KOPT-K1 (cell line): ENCODE results near the gene TNFRSF4.

Experiments used
- H3K27ac ChIP-seq: fragments of 200-600 bp; sonication (generic); 2 replicates; pipeline ENCODE4 v1.5.1; 2016; ENCODE audit warnings: antibody characterized with exemption, mild to moderate bottlenecking, low read depth, low read length; ENCODE audit not compliant: poor library complexity, severe bottlenecking
- H3K36me3 ChIP-seq: fragments of 200-600 bp; sonication (generic); 2 replicates; pipeline ENCODE4 v1.5.1; 2017; ENCODE audit warnings: antibody characterized with exemption, mild to moderate bottlenecking, low read length, moderate library complexity; ENCODE audit not compliant: insufficient read depth
- H3K9me3 ChIP-seq: fragments of 200-600 bp; sonication (generic); 2 replicates; pipeline ENCODE4 v1.5.1; 2017; ENCODE audit warnings: antibody characterized with exemption, low read length, mild to moderate bottlenecking; ENCODE audit not compliant: insufficient read depth, poor library complexity, severe bottlenecking

Gene TNFRSF4

DNA sequence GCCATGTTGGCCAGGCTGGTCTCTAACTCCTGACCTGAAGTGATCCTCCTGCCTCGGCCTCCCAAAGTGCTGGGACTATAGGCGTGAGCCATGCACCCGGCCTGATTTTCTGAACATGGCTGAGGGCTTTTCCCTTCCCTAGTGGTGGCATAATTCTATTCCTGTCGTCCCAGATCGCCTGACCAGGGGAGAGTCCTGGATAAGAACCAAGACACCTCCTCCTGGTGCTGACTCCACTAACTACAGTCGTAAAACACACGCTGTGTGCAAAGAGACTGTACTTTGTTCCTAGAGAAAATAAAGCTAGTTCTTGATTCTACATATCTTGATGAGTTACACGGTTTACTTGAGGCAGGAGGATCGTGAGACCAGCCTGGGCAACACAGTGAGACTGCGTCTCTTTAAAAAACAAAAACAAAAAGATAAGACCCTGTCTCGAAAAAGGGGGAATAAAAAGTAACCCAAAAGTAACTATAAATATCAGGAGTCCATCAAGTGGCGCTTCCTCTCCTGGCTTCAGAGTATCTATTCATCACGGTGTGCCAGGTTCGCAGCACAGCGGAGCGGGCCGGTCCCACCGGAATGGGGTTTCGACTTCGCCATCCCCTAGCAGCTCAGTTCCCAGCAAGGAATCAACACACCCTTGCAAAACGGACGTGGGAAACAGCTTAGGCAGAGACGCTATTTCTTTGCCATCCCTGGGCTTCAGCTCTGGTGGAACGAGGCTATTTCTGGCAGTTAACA is 16.9 kb upstream of the TNFRSF4 start:
- Histone ChIP-seq H3K27ac (peak overlapping the region; percentile 79), H3K36me3 (peaks cover 47% of the 10 kb centered on the region; the same call in 1 of the 2 replicates), H3K9me3 (no peaks in the 10 kb centered on the region)

DNA sequence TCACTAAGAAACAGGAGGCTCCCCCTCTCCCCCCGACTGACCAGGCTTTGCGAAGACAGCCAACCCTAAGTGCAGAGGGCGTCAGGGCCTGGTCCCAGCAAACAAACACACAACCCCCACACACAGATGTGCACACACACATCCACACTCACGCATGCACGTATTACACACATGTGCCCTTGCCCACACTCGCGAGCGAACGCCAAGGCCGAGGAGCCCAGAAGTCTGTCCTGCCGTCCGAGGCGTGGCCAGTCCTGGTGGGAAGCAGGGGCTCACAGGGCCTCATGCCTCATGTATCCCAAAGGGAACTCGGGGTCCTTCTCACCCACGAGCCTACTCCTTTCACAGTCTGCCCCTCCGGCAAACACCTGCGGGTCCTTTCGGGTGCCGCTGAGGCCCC is 15.8 kb upstream of the TNFRSF4 start:
- Histone ChIP-seq H3K36me3 (peaks cover 51% of the 10 kb centered on the region; the same call in 1 of the 2 replicates), H3K27ac (no peak overlapping the region), H3K9me3 (no peaks in the 10 kb centered on the region)

DNA sequence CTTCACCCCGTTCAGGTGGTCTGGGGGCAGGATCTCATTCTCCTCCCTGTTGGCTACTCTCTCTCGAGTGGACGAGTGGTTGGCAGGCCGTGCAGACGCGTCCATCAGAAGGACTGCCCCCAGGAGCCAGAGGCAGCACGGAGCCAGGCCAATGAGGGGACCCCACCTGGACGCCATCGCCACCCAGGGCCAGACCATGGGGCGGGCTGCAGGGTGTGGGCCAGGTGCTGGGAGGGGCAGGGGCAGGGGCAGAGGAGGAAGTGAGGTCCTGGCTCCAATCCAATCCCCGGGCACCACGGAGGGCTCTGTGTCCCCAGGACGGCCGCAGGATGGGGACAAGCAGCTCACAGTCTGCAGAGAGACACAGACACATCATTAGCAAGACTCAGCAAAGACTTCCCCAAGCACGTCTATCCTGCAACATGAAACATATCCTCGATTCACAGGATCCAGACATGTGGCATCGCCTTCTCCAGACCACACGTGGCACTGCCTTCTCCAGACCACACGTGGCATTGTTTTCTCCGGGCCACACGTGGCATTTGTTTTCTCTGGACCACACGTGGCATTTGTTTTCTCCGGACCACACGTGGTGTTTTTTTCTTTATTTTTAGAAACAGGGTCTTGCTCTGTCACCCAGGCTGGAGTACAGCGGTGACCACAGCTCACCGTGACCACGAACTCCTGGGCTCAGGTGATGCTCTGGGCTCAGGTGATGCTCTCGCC is 14.8 kb upstream of the TNFRSF4 start:
- no peak overlapping the region for H3K27ac ChIP-seq
- no peaks in the 10 kb centered on the region for H3K9me3 ChIP-seq
- peaks cover 54% of the 10 kb centered on the region; the same call in 1 of the 2 replicates for H3K36me3 ChIP-seq

DNA sequence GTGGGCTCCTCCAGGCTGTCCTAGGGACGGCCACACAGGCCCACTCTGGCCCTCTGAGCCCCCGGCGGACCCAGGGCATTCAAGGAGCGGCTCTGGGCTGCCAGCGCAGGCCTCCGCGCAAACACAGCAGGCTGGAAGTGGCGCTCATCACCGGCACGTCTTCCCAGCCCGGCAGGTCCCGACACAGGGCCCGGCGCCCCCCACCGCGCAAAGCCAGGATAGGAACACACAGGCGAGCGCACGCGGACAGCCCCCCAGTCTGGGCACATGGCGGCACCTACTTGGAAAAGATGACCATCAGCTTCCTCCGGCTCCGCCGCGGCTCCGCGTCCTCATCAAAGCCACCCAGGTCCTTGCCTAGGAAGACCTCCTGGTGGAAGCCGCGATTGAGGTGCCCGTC is 14.2 kb upstream of the TNFRSF4 start:
- Histone ChIP-seq H3K27ac (no peak overlapping the region), H3K9me3 (no peaks in the 10 kb centered on the region), H3K36me3 (peaks cover 58% of the 10 kb centered on the region; the same call in 1 of the 2 replicates)

DNA sequence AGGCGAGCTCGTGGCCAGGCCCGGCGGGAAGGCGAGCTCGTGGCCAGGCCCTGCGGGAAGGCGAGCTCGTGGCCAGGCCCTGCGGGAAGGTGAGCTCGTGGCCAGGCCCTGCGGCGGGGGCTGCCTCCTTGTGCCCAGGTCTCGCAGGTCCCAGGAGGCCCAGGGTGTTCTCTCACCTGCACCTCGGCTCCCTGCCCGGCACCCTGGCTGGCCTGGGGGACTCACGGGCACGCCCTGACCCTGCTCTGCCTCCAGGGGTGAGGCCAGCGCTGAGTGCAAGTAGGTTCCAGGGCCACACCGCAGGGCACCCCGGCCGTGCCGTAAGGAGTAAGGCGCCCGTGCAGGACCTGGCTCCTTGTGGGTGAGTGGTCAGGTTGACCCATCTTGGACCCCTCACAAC is 13.4 kb upstream of the TNFRSF4 start:
- no peaks in the 10 kb centered on the region for H3K9me3 ChIP-seq
- no peak overlapping the region for H3K27ac ChIP-seq
- peaks cover 66% of the 10 kb centered on the region; the same call in 1 of the 2 replicates for H3K36me3 ChIP-seq

DNA sequence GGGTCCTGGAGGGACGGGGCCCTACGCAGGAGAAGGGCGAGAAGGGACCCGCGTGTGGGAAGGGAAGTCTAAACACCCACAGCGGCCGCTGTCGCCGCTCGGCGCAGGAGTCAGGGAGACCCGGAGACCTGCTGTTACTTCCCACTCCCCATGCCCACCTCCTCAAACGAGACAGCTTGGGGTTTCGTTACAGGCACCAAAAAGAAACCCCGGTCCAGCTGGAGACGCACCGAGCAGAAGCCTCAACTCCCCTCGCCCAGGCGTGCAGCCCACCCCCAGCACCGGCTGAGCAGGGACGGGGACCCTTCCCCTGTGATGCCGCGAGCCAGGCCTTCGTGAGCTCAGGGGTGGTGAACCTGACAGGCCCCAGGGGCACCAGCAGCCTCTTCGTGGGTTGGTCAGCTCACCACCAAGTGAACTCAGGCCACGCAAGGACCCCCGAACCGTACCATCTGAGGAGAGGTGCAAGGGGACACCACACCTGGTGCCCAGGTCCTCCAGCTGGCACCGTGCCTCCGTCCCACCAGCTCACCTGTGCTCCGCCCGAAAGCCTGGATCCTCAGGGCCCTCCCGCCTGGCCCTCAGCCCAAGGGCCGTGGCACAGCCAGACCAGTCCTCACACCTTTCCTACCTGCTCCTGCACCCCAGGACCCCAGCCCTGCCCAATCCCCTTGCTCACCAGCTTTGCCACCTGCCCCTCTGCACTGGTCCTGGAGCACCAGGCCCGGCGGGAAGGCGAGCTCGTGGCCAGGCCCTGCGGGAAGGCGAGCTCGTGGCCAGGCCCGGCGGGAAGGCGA is 12.8 kb upstream of the TNFRSF4 start:
- Histone ChIP-seq H3K9me3 (no peaks in the 10 kb centered on the region), H3K36me3 (peaks cover 73% of the 10 kb centered on the region), H3K27ac (no peak overlapping the region)

DNA sequence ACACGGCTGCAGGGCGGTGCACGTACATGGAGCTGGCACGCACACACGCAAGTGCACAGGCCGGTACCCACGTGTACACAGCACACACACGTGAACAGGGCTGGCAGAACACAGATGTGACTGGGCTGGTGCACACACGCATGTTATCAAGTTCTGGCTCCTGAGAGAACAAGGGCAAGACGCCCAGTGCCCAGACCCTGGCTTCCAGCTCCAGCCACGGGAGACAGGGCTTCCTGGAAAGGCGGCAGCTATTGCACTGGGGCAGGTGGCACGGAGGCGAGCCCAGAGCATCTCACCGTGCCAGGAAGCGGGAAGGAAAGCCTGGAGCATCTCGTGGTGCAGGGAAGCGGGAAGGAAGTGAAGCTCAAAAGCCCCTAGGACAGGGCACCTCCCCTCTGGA is 12.0 kb upstream of the TNFRSF4 start:
- Histone ChIP-seq H3K9me3 (no peaks in the 10 kb centered on the region), H3K36me3 (peaks cover 80% of the 10 kb centered on the region), H3K27ac (no peak overlapping the region)

DNA sequence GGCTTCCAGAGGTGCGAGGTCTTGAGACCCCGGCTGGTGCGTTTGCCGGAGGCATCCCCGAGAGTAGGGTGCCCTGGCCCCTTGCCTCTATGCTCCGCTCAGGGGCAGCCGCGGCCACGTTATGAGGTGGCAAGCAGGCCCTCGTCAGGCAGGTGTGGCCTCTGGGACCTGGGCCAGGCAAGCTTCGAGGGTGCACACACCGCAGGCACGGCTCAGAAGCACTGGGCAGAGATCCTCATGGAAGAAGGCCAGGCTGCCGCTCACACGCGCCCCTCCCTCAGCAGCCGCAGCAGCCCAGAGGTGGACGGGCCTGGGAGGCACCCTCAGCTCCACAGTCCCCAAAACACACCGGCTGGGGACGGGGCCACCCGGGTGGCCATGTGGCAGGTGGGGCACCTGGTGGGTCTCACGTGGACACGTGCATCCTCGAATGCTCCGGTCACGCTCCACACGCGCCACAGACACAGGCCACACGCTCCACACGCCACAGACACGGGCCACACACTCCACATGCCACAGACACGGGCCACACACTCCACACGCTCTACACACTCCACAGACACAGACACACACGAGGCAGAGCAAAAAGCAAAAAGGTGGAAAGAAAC is 11.4 kb upstream of the TNFRSF4 start:
- Histone ChIP-seq H3K9me3 (no peaks in the 10 kb centered on the region), H3K27ac (no peak overlapping the region), H3K36me3 (peaks cover 86% of the 10 kb centered on the region)

DNA sequence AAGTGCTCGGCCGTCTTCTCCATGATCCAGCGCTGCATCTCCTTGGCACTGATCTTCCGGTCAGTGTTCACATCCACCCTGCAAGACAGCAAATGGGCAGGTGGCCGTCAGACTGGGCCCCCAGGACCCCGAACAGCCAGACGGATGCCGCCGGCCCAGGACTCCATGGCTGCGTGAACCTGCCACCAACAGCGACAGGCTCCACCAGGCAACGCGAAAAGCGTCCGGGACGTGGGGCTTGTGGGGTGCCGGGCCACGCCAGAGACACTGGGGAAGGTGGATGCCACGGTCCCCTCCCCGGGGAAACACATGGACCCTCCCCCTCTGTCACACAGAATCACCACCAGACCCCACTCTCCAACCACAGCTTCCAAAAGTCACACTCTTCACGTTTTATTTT is 9.9 kb upstream of the TNFRSF4 start:
- H3K9me3 ChIP-seq: no peaks in the 10 kb centered on the region
- H3K27ac ChIP-seq: no peak overlapping the region
- peaks cover 95% of the 10 kb centered on the region for H3K36me3 ChIP-seq

DNA sequence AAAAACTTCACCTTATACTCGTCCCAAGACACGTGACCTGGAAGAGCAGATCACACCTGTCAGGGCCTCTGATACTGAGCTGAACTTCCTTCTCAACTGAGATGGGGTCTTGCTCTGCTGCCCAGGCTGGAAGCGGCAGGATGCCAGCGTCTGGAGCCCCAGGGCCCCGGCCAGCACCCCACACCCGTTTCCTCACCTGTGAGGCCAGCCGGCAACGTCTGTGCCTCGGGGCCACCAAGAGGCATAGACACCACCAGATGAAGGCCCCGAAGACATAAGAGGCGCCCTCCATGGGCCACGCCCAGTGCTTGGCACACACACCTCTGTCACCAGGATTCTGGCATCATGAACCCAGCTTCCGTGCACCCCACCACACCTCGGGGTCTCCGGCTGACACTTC is 9.4 kb upstream of the TNFRSF4 start:
- Histone ChIP-seq H3K27ac (no peak overlapping the region), H3K36me3 (peaks cover 95% of the 10 kb centered on the region), H3K9me3 (no peaks in the 10 kb centered on the region)

DNA sequence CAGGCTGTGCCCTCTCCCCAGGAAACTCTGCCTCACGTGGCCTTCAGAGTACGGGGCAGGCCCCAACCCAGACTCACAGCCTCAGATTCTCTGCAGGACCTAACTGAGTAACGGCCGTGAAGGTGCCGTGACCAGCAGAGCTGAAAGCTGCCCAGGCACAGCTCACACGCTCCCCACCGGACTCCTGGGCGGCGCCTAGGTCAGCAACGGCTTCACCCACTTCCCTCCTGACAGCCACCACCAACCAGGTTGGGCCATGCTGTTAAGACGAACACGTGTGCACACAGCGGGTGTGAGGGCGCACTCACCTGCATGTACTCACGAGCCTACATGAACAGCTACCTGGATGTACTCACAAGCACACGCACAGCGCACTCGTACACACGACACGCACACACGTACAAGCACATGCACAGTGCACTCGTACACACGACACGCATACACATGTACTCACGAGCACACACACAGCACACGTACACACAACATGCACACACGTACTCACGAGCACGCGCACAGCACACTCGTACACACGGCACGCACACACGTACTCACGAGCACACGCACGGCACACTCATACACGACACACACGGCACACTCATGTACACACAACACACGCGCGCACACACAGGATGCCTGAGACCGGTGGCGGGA is 8.7 kb upstream of the TNFRSF4 start:
- Histone ChIP-seq H3K27ac (no peak overlapping the region), H3K9me3 (no peaks in the 10 kb centered on the region), H3K36me3 (peaks cover 95% of the 10 kb centered on the region)

DNA sequence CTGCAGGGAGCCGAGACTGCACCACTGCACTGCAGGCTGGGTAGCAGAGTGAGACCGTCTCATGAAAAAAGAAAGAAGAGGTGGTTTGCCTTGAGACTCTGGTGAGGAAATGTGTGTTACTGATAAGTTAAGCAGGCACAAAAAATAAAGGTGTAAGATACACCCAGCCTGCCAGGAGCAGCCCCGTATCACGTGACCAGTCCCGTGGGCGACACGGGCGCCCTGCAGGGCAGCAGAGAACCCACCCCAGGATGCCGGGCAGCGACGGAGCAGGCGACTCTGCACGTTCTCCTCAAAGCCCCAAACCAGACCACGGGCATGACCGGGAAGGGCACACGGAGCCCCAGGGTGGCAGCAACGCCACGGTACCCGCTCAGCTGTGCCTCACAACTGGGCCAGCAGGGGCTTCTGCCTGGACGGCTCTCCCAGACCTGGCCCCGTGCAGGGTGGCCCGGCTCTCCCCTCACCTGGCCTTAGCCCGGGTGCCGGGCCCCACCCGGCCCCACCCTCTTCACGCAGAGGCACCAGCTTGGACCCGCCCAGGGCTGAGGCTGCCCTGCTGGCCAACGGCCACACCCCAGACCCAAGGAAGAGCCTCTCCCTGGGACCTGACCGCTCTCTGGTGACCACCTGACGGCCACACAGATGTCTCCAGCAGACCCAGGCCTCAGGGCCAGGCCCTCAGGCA is 8.1 kb upstream of the TNFRSF4 start:
- peaks cover 97% of the 10 kb centered on the region for H3K36me3 ChIP-seq
- no peaks in the 10 kb centered on the region for H3K9me3 ChIP-seq
- no peak overlapping the region for H3K27ac ChIP-seq

DNA sequence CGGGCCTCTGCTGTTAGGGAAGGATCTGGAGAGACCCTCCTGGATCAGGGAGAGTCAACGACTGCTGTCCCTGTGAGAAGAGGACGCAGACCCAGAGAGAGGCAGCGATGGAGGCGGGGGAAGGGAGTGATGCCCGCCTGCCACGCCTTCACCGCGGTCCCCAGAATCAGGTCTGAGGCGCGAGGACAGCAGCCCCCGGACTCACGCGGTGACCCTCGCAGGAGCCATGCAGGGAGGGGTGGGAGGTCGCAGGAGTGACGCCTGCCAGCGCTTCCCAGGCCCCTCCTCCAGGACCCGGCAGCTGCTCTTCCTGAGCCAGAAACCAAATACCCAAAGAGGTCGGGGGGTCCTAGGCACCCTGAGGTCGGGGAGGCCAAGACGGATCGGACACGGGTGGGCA is 6.2 kb upstream of the TNFRSF4 start:
- no peaks in the 10 kb centered on the region for H3K9me3 ChIP-seq
- H3K36me3 ChIP-seq: peaks cover 88% of the 10 kb centered on the region
- no peak overlapping the region for H3K27ac ChIP-seq

DNA sequence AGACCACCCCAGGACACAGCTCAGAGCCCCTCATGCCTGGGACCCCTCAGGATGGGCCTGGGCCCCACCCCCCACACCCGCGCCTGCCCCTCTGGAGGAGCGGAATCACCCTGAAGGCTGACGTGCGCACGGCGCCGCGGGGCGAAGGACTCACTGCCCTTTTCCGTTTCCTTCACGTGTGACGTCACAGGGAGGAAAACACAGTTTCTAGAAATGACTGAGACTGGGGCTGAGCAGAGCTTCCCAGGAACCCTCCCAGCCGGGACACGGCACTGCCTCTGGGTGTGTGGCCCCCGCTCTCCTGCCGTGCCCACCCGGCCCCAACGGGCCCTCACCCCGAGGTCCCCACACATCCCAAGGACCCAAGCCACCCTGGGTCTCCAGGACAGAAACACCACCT is 5.4 kb upstream of the TNFRSF4 start:
- H3K27ac ChIP-seq: no peak overlapping the region
- no peaks in the 10 kb centered on the region for H3K9me3 ChIP-seq
- peaks cover 80% of the 10 kb centered on the region for H3K36me3 ChIP-seq
